Activated T-cell treated with anti-CD3 and anti-CD28 coated beads for 1 hour (primary cell): ENCODE results near the gene CELF3.
A peak's percentile ranks its signal among the peaks of the same experiment; 100 is the strongest.

ENCODE experiments used
- DNase-seq: peaks from one replicate; pipeline ENCODE4 v3.0.0-alpha.2; 2020; ENCODE audit warnings: low read depth

The CELF3 gene

DNA sequence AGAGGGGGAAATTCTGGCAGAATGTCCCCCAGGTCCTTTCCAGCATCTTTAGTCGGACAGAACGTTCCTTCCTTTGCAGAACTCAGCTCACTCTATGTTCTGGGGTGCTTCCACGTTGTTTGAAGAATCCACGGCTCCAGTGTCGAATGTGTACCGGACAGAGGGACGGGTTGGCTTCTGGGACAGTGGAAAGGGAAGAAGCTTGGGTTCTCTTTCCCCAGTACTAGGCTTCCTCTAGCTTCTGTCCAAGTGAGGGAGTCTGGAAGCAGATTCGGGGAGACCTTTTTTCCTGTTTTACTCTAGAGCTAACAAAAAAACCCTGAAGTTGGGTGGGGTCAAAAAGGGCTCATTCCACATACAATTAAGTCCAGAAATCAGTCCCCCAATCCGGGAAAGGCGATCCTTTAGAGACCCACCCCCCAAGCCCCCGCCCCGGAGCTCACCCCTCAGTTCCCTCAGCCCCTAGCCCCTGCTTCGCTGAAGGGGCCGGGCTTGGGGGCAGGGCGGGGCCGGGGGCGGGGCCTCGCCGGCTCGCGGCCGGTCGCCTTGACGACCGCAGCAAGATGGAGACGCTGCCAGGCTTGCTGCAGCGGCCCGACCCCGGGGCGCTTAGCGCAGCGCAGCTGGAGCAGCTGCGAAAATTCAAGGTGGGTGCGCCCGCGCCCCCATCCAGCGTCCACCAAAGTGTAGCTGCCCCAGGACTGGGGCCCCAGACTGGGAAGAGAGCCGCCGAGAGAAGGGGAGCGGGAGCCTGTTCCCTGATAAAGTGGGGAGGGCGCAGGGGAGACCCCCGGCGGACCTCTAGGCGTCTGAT, 4.6 kb upstream of the CELF3 start, which contains the start of gene RIIAD1:
Gene RIIAD1, plus strand, starts transcription at position 549 of the 814 bp plus-strand sequence. Its CDS starts 15 bp downstream, at position 564.
- peak; percentile 22 for DNase-seq

DNA sequence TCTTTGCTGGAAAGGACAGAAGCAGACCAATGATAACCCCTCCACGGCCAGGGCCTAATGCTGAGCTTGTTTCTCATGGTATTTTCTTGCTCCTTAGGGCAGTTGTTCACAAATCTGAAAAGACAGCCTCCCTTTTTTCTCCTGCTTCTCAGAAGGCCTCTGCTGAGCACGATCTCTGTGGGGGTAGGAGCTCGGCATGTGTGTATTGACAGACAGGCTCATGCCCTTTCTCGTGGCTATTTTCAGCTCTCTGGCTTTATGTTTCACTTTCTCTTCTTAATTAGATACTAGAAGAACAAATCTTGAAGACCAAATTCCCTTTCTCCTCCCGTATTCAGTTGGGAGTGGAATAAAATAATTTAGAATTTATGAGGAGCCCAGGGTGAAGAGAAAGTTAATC, 4.0 kb upstream of the CELF3 start:
- no peak for DNase-seq

DNA sequence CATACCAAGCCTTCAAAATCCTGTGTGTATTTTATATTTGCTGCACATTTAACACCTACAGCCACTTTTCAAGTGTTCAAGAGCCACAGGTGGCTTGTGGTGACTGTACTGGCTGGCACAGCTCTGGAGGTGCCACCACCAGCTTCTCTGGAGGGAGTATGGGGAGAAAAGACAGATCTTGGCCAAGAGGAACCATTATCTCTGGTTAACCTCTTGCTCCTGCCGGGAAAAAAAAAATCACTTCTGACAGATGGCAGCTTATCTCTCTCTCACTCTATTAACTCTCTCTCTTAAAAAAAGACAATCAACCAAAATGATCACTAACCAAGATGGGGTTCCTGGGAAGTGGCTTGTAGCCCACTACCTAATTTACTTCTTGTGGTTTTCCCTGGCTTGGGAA, 3.5 kb upstream of the CELF3 start:
- no peak for DNase-seq

DNA sequence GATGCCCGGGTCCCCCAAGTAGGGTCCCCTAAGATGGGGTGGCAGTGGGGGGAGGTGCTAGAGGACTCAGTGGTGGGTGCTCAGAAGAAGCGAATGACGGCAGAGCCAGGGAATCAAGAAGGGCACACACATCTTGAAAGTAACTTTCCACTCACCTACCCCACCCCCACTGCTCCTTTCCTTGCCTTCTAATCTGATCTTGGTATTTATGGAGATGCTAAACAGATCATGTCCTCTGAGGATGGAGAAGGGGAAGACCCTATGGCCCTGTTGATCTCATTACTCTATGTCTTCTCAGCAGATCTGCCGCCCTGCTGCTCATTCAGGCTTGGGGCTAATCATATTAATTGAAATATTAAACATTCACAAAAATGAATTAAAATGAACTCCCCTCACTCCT, 2.1 kb upstream of the CELF3 start:
- no peak for DNase-seq

DNA sequence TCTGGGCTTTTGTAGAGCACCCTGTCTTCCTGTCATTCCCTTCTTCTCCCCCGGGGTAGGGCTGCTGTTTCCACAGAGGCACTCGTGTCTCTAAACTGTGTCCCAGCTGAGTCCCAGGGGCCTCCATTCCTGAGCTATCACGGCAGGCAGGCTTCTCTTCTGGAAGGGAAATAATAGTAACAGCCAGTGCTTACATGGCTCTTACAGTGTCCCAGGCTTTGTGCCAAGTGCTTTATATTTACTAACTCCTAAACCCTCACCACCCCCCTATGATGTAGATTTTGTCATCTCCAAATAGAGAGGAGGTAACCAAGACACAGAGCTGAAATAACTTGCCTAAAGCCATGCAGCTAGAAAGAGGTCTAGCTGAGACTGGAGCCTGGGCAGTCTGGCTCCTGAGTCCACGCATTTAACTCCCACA, 1.4 kb upstream of the CELF3 start:
- DNase-seq: no peak

DNA sequence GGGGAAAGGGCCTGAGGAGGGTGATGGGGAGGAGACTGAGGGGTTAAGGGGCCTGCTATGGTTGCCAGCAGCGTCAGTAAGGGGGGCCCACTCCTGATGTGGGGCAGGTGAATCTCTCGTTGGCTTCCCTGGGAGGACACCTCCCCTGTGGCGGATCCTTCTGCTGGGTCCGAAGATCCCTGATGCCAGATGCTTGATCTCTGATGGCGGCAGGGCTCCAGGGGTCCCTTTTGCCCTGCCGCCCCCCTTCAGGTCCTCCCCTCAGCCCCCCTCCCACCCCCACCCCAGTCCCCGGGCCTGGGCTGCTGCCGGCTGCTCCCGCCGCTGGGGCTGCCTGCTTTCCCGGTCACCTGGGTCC, 219 bp downstream of the CELF3 start:
- no peak for DNase-seq

DNA sequence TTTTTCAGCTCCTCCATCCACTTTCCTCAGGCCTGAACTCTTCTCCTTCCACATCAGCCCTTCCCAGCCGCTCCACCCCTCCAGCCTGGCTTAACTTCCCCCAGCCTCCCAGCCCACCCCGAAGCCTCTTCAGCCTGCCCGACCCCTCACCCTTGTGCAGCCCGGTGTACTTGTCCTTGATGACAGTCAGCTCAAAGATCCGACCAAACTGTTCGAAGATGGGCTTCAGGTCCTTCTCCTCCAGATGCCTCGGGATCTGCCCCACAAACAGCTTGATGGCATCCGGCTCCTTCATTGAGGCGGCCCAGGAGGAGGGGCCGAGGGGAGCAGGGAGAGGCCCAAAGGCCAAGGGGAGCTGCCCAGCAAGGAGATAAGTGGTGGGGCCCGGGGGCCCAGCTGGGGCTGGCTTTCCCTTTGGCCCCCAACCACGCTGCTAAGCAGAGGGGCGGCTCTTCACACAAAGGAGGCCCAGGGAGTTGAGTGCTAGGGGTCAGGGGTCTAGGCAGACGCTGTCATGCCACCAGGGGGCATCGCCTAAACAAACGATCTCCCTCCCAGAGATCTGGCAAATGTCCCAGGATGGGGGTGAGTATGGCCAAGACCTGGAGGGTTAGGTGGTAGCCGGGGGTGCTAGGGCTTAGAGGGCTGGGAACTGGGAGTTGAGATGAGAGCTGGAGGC, 738 bp downstream of the CELF3 start:
- no peak for DNase-seq

DNA sequence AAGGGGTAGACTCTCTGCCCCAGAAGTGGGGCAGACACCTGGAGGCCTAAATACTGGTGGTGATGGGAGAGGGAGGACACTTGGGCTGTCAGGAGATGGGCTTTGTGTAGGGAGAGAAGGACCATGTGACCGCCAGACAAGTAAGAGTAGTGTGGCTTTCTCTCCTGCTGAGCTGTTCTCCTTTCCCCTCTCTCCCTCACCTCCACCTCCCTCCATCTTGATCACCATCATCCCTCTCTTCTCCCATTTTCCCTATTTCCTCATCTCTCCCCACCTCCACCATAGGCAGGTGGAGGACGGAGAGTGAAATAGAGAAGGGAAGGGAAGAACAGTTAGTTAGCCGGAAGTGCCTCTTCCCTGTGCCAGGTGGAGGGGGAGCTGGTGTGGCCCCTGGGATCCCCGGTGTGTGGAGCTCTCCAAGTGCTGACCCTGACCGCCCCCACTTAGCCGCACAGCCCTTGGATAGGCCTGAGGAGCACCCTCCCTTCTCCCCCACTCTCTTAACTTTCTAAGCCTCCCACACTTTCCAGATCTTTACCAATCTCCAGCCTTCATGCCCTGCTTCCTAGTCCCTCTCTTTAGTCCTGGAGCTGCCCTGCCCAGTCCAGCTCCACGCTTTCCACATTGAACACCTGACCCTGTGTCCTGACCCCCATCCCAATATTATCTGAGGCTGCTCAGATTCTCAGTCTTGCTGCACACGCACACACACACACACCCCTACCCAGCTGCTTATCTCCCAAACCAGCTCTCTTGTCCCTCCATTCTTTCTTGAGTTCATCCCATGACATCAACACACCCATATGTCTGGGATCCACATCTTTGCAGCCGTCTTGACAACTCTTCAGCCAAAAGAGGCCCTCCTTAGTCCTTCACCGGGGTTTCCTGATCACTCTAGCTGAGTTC, 1.5 kb downstream of the CELF3 start:
- DNase-seq: no peak

DNA sequence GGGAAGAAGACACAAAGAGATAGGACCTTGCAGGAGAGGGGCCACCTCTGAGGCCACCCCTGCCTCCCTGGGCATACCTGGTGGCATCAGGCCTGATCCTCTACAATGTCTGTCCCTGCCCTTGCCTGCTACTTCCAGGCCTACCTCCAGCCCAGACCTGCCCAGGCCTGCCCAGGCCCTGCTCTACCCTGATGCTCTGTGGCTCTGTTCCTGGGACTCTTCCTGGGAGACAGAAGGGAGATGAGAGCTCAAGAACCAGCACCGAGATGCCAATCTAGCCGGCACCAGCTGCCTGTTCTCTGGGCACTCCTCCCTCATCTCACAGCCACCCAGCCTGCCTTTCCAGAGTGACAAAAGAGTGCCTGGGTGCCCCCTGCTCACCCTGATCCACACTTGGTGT, 2.7 kb downstream of the CELF3 start:
- no peak for DNase-seq

DNA sequence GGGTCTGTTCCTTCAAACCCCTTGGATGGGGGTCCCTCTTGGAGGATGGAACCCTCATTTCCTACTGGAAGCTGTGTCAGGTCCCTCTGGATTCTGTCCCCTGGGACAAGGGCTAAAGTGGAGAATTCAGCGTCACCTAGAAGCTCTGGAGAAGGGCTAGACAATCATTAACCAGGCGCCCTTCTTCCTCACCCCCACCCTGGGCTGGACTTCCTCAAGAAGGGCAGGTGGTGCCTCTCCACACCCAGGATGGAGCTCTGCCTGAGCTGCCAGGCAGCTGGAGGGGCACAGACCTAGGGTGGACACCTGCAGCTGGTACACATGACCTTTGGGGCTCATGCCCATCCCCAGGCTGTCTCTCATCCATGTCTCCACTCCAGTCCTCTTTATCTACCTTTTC, 3.6 kb downstream of the CELF3 start:
- no peak for DNase-seq

DNA sequence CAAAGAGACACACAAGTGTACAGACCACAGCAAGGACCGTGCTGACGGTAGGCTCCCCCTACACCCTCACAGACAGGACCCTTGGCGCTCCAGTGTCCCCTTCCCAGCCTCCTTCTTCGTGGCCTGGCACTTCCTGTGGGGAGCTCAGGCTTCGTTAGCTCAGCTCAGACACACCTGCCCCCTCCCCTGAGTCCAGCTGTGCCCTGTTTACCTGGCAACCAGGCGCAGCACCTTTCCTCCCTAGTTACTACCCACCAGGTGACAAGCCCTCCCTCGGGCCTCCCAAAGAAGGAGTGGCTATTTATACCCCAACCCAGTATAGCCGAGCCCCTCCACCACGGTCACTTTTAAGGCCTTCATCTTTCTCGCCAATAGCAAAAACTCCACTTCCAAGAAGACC, 4.7 kb downstream of the CELF3 start:
- DNase-seq: no peak

DNA sequence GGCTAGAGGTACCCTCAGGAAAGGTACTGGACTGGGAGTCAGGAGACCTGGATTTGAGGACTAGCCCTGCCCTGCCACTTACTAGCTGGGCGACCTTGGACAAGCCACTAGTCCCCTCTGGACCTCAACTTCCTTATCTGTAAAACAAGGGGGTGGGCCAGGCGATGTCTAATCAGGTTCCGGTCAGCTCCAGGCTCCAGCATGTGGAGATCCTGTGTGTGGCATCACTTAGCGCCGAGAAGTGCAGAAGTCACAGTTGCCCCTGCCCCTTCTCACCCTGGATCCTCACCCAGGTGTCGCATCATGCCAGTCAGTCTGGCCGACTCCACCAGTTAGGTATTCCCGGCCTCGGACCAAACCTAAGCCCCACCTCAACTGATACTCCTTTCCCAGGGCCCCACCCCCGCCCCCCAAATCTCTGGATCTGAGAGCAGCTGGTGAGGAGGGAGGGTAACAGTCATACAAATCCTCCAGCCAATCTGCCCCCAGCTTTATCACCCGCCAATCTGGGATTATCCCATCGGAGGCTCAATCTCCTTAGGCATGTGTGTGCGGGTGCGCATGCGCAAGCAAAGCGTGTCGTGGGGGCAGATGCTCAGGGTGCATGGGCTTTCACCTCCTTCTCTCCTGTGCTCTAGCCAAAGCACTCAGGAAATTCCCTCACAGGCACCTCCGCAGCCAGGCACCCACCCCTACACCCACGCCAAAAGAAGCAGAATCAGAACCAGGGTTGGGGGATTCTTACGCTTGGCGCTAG, 5.4 kb downstream of the CELF3 start:
- DNase-seq: no peak

DNA sequence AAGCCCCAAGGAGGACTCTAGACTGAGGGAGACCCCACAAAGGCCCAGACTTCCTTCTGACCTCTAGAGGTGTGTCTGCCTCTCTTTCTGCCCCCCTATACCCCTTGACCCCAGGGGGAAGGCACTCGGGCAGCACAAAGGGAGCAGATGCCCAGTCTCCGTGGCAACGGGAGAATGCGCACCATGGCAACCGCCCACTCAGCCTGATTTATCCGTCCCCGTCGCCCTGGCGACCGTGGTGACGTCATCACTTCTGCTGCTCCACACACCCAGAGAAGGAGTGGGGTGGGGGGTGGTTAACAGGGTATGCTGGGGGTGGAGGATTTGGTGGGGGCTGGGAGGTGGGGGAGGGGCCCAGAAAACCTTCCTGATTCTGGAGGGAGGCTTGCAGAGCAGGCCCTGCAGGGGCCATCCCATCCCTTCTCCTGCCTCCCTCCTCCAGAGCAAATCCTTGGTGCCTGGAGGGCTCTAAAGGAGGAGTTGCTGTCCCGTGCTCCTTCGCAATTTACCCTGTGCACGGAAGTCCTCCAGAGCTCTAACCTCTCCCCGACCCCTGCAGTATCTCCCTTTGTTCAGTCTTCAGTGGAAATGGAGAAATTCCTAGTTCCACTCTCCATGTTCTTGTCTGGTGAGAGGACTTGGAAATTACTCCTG, 6.3 kb downstream of the CELF3 start:
- DNase-seq: no peak

DNA sequence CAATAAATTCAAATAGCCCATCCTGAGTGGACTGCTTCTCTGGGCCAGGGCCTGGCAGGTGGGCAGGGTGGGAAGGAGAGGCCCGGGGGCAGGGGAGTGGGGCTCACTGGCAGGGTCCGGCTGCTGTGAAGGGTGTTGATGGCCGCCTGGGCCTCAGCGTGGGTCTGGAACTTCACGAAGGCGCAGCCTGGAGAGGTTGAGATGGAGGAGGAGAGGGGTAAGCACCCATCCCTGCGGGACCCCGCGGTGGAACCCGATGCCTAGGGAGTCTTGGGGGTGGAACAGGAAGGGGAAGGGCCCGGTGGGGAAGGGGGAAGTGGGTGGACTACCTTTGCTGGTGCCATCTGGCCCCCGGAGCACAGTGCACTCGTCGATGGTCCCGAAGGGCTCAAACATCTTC, 7.7 kb downstream of the CELF3 start:
- DNase-seq: no peak

DNA sequence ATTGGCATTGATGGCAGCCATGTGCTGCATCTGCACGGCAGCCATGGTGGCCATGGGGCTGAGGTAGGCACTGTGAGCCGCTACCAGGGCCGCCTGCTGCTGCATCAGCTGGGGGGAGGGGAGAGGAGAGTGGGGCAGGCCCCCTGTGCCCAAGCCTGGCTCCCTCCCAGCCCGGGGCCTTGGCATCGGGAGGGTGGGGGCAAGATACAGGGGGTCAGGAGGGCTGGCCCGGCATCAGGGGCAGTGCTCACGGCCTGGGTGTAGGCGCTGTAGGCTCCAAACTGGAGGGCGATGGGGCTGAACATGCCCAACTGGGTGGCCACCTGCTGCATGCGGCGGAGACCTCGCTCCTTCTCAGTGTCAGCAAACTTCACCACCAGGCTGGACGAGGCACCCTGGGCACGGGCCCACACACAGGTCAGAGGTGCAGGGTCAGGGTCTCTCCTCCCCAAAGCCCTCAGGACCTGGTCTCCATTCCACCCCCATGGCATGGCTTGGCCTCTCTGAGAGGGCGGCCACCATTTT, 9.0 kb downstream of the CELF3 start:
- DNase-seq: no peak

DNA sequence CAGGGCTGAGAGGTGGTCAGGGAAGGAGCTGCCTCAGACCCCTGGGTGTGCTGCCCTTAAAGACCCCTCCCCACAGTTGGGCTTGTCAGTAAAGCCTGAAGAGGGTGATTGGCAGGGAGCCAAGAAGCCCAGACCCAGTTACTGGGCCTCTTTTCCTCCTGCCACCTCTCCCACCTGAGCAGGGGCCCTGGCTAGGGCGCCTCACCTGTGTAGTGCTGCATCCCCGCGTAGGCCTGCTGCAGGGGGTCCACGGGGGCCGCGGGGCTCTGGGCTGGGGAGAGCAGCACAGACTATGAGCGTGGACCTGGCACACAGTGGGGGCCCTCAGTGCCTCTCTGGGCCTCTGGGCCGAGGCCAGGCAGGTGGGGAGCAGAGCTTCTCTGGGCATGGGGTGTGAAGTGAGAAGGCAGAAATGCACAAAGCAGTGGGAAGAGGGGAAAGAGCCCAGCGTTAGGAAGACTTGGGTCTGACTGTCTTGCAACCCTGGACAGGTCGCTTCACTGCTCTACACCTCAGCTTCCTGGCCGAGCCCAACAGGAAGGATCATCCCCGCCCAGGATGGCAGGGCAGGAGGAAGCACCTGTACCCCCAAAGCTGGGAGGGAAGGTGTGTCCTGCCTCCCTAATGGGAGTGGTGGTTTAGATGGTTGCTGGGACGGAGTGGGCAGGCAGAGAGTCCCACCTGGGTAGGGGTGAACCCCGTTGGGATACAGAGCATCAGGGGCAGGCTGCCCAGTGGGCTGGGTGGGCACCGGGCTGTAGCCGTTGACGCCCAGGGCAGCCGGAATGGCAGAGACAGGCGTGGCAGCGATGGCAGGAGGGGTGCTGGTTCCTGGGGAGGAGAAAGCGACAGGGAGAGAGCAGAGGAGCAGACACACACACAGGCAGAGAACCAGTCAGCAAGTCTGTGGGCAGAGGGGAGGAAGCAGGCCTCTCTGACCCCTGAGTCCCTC, 9.9 kb downstream of the CELF3 start:
- DNase-seq: no peak

DNA sequence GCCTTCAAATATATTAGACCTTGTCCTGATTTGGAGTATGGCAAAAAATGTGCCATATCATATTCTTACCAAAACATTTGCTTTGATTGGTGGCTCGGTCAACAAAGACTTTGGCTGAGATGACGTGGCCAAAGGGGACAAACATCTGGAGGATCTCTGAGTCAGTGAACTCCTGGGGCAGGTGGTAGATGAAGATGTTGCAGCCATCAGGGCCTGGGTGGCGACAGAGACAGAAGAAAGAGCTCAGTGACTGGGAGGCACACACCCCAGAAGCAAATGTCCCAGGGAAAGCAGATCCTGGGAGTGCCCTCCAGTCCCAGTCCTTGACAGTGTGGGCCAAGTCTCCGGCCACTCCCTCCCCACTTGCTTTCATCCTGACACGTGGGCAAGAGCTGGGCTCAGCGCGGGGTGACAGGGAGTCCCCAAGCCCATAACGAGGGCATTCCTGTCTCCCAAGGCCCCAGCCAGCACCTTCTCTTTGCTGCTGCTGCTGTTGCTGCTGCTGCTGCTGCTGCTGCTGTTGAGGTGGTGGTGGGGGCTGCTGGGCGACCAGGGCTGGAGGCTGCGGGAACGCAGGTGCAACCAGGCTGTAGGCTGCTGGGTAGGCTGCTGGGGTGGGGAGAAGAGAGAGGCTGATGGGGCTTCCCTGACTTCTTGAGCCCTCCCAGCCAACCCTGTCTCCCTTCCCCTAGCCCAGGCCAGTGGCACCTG, 10.7 kb downstream of the CELF3 start:
- DNase-seq: no peak

DNA sequence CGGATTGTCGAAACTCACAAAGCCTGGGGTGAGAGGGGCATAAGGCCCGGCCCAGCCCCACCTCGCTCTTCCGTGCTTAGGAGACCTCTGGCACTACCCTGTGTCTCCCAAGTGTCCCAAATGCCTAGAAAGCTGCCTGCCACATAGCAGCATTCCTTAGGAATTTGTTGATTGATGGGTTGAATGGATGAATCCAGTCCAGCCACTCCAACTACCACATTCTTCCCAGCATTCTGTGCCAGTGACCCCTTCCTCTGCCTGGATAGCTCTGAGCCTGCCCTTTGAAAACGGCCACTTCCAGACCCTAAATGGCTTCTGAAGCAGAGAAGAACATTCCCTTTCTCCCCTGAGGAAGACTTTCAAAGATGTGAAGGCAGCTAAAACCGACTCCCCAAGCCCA, 11.5 kb downstream of the CELF3 start:
- DNase-seq: no peak

DNA sequence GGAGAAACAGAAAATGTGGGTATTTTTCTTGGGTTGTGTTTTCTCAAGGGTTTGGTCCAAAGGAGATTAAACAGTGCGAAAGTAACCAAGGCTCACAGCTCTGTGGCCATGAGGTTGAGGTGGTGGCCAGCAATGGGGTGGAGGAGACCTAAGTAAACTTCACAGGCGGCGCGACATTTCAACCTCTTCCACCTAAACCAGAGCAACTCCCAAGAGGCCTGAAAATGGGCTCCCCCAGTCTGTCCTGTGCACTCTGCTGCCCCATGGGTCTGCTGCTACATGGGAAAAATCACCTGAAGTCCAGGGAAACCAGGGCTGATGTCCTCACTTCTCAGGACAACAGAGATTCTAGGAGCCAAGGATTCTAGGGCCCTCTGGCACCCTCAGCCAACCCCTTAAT, 12.4 kb downstream of the CELF3 start:
- DNase-seq: no peak
